ENCODE data around the gene ATP9B. TPM values are rescaled to one million over a fixed set of nuclear protein-coding genes. Genes with fewer than 3 reads are reported as not detected.

Gene ATP9B
- total RNA-seq, 1 donor from 2014 or later, result 34.1 TPM

GRCh38 chr18:79299272-79299671, 230.1 kb downstream of the ATP9B start:
- Mint-ChIP-seq H3K36me3 (peaks cover 5% of the 10 kb centered on the region), H3K27me3 (no peaks in the 10 kb centered on the region), H3K27ac (no peak overlapping the region), H3K4me3 (no peak overlapping the region), H3K9me3 (no peaks in the 10 kb centered on the region), H3K4me1 (ENCODE audit: unreplicated experiment) (no peaks in the 10 kb centered on the region)
- no peak for DNase-seq (ENCODE audit: extremely low spot score, unreplicated experiment)
- no peak for TF ChIP-seq CTCF (conservative IDR thresholded peaks at IDR 0.05)

DNA sequence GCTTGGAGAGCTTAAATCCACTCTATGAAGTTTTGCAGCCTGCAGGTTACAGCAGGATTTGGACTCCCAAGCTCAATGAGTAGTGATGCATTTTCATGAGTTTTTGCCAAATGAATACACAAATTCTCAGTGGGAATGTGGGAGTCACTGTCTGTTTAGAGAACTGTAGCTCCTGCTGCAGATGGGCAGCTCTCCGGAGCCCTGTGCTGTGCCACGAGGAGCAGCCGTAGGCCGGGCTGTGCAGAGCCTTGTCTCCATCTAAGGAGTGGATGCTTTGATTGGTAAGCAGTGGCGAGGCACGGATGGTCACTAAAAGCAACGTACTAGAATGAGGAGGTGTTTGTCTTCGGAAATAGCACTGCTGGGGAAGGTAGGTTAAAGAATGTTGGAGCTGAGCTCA, 230.5 kb downstream of the ATP9B start:
- no peak for DNase-seq (ENCODE audit: extremely low spot score, unreplicated experiment)
- H3K4me1 Mint-ChIP-seq (ENCODE audit: unreplicated experiment), result no peaks in the 10 kb centered on the region
- H3K4me3 Mint-ChIP-seq, result no peak overlapping the region
- H3K36me3 Mint-ChIP-seq, result peaks cover 5% of the 10 kb centered on the region
- H3K27me3 Mint-ChIP-seq, result no peaks in the 10 kb centered on the region
- no peak for TF ChIP-seq CTCF (conservative IDR thresholded peaks at IDR 0.05)
- no peak overlapping the region for H3K27ac Mint-ChIP-seq
- H3K9me3 Mint-ChIP-seq, result no peaks in the 10 kb centered on the region

DNA sequence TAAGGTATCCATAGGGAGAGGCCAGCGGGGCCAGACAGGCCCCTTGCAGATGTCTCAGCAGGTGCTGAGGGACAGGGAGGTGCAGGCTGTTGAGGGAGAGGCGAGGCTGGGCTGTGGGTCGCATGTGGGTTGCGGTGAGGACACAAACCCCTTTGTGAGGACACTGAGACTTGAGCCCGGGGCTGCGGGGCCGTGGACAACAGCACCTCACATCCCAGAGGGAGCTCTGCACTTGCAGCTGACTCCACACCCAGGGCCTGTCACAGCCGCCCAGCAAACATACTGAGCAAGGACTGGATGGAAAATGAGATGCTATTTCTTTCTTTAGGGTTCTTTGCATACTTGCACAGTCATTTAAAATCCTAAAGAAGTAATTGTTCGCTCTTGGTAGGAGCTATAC, 231.2 kb downstream of the ATP9B start:
- Mint-ChIP-seq H3K9me3 (no peaks in the 10 kb centered on the region), H3K4me1 (ENCODE audit: unreplicated experiment) (no peaks in the 10 kb centered on the region), H3K36me3 (peaks cover 5% of the 10 kb centered on the region), H3K4me3 (no peak overlapping the region), H3K27me3 (no peaks in the 10 kb centered on the region), H3K27ac (no peak overlapping the region)
- no peak for TF ChIP-seq CTCF (conservative IDR thresholded peaks at IDR 0.05)
- no peak for DNase-seq (ENCODE audit: extremely low spot score, unreplicated experiment)

DNA sequence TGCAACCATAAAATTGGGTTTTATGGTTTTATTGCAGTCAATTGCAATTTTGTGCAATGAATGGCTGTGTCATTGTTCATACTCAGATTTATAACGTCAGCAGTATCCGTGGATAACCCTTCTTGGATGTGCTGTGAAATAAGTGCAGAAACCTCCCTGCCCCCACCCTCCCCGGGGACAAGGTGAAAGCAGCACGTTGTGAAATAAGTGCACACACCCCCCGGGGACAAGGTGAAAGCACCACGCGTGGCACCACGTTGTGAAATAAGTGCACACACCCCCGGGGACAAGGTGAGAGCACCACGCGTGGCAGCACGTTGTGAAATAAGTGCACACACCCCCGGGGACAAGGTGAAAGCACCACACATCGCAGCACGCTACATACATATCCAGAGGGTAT, 232.9 kb downstream of the ATP9B start:
- H3K9me3 Mint-ChIP-seq, result no peaks in the 10 kb centered on the region

GRCh38 chr18:79305911-79306310, 236.7 kb downstream of the ATP9B start:
- H3K9me3 Mint-ChIP-seq, result no peaks in the 10 kb centered on the region
- no peak overlapping the region for H3K4me3 Mint-ChIP-seq
- H3K27me3 Mint-ChIP-seq, result no peaks in the 10 kb centered on the region
- TF ChIP-seq CTCF (conservative IDR thresholded peaks at IDR 0.05), result no peak
- H3K4me1 Mint-ChIP-seq (ENCODE audit: unreplicated experiment), result no peaks in the 10 kb centered on the region
- H3K36me3 Mint-ChIP-seq, result peaks cover 10% of the 10 kb centered on the region
- H3K27ac Mint-ChIP-seq, result no peak overlapping the region
- no peak for DNase-seq (ENCODE audit: extremely low spot score, unreplicated experiment)

More for the DNA sequence above, 232.9 kb downstream of the ATP9B start:
- Mint-ChIP-seq H3K27ac (no peak overlapping the region), H3K4me3 (no peak overlapping the region), H3K36me3 (peaks cover 5% of the 10 kb centered on the region), H3K4me1 (ENCODE audit: unreplicated experiment) (no peaks in the 10 kb centered on the region), H3K27me3 (no peaks in the 10 kb centered on the region)
- DNase-seq (ENCODE audit: extremely low spot score, unreplicated experiment), result no peak
- no peak for TF ChIP-seq CTCF (conservative IDR thresholded peaks at IDR 0.05)
